ENCODE results near the gene EAF1.
"Not testable (repeated sequence)": the region's sequence is repeated elsewhere in the genome, so short reads cannot be mapped to it uniquely, and the experiment has no call there.

The EAF1 gene

DNA sequence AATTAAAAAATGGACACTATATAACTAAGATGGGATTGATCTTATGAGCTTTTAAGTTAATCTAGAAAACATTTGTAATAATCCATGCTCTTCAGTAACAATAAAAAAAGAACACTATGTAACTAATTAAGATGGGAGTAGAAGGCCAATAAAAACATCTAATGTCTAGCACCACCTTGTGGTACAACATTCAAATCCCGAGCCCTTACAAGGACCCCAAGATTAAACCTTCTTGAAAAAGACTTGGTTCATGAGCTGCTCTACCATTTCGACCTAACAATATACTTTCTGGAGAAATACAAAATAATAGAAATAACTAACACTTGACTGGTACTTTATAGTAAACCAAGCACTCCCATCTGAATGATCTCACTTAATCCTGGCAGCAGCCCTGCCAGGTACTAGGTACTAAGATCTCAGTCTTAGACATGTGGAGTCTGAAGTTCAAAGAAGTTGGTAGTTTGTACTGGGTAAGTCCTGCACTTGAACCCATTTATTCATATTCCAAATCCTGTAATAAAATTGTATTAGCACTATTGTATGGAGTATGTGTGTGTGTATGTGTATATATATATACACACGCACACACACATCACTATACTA is 21.8 kb upstream of the EAF1 start:
- peak; percentile 24 for DNase-seq (ENCODE audit: low spot score)

DNA sequence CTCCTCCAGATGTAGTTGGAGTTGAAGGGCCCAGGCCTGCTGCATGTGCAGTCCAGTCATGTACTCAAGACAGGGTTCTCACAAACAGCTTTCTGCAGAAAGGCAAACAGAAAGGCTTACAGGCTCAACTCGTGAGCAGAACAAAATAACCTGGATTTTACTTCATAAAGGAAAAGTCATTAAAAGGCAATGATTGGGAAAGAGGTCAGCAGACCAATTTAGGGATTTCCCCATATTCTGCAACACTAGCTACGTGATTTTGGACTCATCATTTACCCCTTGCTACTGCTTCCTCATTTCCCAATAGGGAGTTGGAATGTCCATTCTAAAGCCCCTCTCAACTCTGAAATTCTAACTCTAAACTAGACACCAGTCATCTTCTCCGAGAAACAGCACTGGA is 18.2 kb upstream of the EAF1 start:
- no peak for DNase-seq (ENCODE audit: low spot score)

DNA sequence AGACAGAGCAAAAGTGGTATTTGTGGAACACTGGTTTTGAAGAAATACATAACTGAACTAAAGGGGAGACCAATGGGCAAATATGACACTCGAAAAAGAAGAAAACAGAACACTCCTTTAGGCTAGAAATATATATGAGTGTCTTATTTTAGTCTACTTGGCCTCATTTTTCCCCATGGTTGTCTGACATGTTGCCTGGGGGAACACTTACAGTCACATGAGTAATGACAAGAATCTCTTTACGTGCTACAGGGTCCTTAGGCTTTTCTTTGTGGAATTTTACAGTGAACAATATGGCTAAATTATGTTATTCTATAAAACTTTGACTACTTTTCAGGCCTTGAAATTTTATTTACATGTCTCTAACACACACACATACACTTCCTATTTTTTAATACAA is 17.6 kb upstream of the EAF1 start:
- DNase-seq (ENCODE audit: low spot score) = no peak

DNA sequence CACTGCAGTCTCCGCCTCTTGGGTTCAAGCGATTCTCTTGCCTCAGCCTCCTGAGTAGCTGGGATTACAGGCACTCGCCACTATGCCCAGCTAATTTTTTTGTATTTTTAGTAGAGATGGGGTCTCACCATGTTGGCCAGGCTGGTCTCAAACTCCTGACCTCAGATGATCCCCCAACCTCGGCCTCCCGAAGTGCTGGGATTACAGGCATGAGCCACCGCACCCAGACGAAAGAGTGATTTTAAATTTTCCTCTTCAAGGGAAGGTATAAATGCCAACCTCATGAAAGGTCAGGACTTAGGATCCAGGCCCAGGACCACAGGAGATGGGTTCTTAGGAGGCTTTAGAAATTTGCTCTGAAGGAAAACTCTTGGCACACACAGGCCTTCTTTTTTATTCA is 16.4 kb upstream of the EAF1 start:
- not testable (repeated sequence) for DNase-seq (ENCODE audit: low spot score)

DNA sequence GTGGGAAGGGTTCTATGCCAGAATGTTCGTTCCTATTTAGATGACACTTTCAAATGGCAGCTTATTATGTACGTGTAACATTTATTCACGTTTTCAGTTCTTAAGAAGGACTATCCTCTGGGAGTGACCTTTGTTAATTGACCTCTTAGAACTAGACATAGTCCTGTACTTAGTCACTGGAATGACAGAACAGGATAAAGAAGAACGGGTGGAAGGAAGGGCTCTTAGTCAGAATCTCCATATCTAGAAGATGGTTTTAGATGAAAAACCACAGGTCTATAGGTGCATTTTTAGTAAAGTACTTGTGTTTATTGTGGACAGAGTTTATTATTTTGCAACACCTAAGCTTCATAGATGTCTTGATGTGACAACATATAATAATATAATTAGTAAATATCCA is 6.5 kb upstream of the EAF1 start:
- peak; percentile 31 for DNase-seq (ENCODE audit: low spot score)

DNA sequence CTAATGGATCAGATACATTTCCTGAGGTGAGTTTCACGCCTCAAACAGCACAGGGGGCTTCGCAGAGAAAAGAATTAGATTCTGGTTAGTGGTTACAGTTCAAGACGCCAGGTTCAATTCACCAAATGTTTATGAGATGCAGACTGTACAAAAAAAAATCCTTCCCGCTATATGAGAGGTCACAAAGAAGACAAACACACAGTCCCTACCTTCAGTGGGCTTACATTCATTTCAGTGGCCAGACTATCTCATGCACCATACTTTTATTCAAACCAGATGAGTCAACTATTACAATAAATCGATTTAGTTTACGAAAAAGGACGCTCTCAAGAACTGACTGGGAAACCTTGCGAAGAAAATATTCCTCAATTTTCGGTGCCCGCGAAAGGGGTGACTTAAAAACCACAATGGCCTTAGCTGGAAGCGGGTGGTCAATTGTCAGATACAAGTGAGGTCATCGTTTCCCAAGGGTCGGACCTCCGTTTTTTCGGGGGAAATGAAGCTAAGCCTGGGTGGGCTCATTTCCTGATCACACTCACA is 749 bp upstream of the EAF1 start:
- no peak for DNase-seq (ENCODE audit: low spot score)

DNA sequence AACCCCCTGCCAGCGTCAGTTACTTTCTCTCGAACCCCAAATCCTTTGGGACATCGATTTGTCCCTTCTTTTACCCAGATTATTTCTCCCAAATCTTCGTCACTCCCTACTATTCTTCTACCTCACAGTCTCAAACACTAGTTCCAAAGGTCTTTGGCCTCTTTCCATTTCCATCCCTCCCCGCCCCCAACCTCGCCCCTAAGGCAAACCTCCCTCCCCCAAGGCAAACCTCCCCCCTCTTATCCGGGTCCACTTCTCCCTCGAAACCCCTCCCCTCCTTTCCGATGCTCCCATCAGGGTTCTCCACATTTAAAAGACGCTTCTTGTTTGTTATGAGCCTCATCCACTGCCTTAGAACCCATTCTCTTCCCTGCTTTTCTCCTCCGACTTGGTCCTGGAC is 583 bp downstream of the EAF1 start:
- DNase-seq (ENCODE audit: low spot score) = no peak

DNA sequence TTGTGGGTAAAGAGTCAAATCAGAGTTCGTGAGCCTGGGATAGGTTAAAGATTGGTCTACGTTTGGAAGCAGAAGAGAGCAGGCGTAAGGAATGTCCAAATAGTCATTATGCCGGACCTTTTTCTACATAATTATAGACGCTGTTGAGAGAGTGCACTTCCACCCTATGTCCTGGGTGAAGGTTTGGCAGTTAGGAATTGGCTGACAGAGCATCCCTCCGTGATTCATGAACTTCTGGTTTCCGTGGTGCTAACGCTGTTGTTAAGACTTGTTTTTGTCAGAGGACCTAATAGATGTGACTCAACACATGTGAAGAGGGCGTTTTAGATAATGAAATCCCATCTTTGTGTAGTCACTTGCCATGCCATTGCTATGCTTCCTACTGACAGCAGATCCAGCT is 1.1 kb downstream of the EAF1 start:
- DNase-seq (ENCODE audit: low spot score) = peak; percentile 64

DNA sequence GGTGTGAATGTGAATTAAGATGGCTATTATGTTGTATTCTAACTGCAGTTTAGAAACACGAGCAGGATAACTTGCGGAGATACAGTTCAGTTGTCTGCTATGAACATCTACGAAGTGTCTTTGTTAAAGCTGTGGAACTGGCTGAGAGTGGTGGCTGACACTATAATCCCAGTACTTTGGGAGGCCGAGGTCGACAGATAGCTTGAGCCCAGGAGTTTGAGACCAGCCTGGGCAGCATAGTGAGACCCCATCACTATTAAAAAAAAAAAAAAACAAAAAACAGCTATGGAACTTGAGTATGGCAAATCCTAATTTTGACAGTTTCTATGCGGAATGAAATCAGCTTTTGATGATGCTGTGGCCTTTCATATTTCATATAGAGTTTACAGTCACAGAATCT is 1.7 kb downstream of the EAF1 start:
- no peak for DNase-seq (ENCODE audit: low spot score)

DNA sequence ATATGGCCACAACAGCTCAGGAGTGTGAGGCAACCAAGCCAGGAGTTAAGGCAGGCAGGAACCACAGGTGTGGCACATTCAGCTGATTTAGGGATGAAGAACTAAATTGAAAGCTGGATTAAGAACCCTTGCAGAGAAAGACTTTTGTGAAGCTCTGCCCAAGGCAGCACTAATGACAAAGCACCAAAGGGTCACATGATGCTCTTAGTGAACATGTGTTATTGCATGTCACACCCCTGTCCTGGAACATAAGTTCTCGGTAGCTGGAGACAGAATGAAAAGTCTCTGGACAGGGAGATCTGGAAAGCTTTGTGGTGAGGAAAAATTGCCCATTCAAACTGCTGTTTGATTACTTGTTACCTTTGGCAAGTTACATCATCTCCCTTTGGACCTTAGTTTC is 3.2 kb downstream of the EAF1 start:
- DNase-seq (ENCODE audit: low spot score) = no peak

DNA sequence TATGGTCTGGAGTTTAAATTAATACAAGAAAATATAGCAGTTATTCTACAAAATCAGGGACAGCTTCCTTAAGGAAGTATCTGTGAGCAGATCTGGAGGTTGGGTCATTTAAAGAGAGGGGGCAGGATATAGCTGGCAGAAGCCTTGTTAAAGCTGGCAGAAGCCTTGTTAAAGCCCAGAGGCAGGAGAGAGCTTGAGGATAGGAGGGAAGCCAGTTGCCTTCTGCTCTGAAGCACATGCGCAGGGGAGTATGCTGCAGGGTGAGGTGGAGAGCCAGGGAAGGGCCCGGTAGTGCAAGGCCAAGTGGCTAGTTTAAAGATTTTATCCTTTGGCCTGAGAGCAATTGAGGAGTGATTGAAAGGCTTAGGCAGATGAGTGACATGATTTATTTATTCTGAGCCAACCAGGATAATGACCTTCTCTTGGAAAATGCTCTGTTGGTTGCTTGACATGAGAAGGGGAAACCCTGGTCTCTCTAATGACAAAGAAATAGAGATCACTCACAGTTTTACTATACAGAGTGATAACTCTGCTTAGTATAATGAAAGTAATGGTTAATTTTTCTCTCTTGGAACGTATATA is 3.9 kb downstream of the EAF1 start:
- DNase-seq (ENCODE audit: low spot score) = no peak

DNA sequence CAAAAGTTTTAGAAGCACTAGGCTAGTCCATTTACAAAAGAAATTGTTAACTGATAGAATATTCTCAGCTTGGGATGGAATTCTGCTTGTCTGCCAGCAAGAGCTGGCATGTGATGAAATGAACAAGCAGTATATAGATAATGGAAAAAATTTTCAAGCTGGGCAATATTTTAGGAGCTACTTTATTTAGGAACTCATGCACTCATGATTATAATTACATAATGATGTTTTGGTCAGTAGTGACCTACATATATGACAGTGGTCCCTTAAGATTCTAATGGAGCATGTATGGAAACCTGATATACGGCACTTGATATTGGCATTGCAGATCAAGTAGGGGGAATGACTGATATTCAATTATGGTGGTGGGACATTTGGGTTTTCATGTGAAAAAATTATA is 6.1 kb downstream of the EAF1 start:
- DNase-seq (ENCODE audit: low spot score) = no peak

DNA sequence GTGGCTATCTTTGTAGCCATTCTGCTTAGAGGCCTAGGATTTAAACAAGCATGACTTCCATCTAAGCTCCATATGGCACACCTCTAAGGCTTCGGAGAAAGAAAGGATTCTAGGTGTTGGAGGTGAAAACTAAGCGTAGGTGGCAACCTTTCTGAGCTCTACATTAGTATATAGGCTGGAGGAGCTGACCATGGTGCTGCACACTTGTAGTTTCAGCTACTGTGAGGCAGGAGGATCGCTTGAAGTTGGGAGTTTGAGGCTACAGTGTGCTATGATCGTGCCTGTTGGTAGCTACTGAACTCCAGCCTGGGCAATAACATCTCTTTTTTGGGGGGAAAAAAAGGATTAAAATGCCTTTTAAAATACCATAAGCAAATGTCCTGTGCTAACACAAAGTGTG is 7.4 kb downstream of the EAF1 start:
- DNase-seq (ENCODE audit: low spot score) = no peak

DNA sequence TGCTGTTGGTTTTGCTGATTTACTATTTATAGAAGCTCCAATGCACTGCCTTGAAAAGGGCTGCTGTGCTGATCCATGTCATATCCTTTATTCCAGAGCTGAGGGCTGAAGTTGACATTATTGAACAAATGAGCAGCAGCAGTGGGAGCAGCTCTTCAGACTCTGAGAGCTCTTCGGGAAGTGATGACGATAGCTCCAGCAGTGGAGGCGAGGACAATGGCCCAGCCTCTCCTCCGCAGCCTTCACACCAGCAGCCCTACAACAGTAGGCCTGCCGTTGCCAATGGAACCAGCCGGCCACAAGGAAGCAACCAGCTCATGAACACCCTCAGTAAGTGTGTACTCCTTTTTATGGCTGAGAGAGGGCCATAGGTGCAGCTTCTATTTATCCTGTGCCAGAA is 8.8 kb downstream of the EAF1 start:
- no peak for DNase-seq (ENCODE audit: low spot score)

DNA sequence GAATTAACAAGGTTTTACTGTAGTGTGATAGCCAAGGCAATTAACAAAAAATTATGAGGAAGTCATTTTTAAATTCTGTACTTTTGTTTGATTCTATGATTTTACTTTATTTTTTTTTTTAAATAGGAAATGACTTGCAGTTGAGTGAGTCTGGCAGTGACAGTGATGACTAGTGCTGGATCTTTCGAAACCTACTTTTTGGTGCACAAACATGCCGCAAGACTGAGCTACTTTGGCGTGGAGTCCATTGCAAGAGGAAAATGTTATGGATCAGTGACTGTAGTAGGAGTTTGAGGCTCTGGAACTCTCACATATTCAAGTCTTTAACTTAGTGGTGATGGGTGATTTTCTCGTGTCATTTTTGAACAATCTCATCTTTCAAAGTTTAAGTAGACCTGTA is 11.6 kb downstream of the EAF1 start:
- no peak for DNase-seq (ENCODE audit: low spot score)

DNA sequence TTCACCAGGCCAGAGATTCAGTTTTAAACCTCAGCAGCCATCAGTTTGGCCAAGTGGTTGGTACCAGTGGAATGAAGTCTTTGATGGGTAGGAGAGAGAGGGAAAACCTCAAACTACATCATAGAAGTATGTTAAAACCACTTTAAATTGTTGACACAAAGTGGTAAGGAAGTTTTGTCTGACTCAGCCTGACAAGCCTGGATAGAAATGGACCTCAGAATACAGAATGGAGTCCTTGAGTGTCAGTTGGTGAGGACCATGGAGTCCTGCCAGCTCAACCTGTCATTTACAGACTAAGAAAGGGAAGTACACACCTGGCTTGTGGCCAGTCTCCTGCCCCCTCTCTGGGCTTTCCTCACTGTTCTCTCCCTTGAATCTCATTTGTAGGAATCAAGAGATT is 12.1 kb downstream of the EAF1 start:
- DNase-seq (ENCODE audit: low spot score) = no peak

DNA sequence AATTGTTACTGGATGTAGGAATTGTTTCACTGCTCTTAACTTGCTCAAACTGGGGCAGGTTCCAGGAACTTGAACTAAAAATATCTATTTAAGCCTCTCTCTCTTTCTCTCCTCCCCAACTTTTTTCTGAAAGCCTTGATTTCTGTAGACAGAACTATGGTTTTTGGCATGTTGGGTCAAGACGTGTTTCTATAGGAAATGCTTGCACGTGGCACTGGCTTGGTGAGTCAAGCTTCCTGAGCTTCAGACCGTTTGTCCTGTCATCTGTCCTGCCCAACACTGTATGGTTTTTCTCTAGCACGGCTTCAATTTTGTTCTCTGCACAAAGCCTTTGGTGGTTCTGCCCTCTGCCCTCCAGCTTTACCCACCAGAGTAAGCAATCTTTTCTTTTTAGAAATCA is 13.5 kb downstream of the EAF1 start:
- no peak for DNase-seq (ENCODE audit: low spot score)

DNA sequence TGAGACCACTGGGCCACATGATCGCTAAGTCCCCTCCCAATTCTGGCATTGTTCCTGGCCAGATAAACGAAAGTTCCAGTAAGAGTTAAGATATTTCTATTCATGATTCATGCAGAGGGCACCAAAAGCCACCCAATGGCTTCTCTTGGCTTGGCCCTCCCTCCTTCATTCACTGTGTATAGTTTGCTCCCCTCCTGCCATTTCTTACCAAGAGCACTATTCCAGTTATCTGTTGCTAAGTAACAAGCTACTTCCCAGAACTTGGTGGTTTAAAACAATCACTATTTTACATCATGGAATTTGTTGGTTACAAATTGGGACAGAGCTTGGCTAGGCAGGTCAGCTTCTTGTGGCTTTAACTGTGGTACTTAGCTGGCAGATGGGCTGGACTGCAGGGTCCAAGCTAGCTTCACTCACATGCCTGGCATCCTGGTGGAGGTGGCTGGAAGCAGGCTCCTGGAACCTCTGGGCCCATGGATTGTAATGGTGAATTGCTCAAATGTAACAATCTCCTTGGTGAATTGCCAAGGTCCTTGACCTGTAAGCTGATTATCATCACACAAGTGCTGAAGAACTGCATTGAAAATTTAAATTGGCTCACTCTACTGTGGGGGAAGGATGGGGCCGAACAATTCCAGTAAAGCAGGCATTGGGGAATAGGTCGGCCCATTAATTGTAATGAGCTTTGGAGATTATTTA is 16.6 kb downstream of the EAF1 start:
- no peak for DNase-seq (ENCODE audit: low spot score)

DNA sequence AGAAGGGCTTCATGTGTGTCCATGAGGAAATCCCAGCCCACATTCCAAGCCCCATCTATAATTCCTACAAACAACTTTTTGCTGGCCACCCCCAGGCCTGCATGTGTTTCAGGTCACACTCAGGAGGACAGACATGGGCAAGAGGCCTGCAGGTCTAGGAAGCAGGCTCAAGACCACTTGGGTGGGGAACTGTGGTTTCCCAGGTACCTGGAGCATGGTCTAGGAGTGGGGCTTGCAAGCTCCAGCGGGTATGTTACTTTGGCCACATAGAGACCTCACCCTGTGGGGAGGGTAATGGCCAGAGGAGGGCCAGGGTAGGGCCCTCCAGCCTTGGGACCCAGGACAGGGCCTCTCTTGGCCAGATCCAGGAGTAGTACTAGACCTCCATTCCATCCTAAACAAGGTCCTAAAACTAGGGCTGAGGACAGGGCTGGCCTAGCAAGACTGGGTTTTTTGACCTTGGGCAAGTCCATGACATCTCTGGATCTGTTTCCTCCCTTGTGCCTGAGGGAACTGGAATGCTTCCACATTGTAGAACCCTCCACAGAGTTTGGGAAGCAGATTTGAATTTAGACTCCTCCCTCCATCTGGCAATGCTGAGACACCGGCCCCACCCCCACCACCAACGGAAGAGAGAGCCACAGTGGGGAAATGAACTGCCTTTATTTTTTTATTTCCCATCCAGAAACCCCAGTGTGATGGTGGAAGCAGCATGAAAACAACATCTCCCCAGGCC is 22.3 kb downstream of the EAF1 start:
- no peak for DNase-seq (ENCODE audit: low spot score)

DNA sequence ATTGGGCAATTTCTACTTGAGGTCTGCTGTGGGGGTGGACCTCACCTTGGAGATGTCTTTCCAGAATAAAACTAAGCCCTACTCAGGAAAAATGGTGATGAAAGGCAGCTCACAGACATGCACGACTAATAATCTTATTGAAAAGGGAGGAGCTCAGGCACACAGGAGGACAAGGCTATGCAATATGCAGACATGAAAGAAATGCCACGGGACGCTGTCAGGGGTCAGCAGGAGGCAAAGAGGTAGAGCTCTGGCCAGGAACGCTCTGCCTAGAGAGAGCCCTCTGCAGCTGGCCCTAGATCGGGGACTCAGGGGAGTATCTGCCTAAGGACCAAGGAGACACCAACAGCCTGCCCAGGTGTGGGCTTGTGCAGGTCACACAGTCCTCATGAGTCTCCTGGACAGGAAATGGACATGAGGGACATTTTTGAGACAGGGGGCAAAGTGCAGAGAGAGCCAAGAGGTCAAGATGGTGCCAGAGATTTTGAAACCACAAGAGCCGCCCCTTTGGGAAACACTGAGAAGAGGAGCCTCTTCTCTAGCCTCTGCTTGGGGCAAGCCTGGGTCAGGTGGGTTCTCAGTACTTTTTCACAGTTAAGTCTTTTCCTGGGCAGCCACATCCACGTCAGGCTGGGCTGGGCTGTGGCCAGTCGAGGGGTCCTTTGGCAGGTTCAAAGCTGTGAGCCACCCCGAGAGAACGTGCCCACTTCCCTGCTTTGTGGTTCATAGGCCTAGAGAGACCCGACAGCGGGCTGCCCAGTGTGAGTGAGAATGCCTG is 23.2 kb downstream of the EAF1 start:
- DNase-seq (ENCODE audit: low spot score) = no peak

DNA sequence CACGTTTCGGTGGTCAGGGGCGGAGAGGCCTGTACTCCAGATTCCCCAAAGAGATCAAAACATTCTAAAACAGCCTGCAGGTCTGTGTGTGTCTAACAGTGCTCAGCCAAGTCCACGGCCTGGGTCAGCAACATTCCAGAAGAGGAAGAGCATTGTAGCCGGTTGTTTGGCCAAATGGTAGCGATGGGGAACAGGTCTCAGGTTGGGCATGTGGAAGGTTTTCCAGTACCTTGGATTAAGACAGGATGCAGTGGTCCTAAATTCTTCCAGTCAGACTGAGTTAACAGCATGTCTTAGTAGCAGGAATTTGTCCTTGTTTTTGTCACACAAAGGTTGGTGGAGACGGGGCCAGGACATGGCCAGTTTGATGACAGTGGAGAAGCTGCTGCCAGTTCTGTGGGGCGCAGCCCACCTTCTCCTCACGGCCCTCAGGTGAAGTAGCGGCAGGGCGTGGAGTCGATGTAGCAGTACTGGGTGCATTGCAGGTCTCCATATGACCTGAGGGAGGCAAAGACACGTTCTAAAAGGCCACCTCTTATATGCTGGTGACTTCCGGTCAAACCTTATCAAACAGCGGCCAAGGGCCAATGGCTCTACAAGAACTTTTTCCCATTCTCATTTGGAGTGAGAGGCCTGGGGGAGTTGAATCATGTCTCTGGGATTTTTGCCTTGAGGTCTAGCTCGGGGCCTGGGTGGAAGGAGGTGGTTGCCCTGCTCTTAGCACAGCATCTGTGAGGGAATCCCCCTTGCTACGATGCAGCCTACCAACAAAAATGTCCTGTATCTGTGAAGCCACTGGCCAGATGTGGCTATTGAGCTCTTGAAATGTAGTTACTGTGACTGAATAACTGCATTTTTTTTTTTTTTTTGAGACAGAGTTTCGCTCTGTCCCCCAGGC is 24.1 kb downstream of the EAF1 start:
- no peak for DNase-seq (ENCODE audit: low spot score)

Data from hepatic stellate cell (primary cell).